K562 (cell line): Measurements from ENCODE around the gene TMOD3. TPM values are rescaled to one million over a fixed set of nuclear protein-coding genes. Genes with fewer than 3 reads are reported as not detected.

Experiments used
- ATAC-seq: fragments of 200-7000 bp; cut with Tn5 transposase; 3 replicates; pipeline ENCODE4 v1.9.1; 2020; ENCODE audit warnings: moderate library complexity
- BruUV-seq: library from RNA; stranded (reverse); fragments of 400-500 nt; replicated peaks from 2 replicates; lab custom pipeline; 2021; lab: Mats Ljungman, UMichigan
- CTCF ChIA-PET: fragments of 300-600 bp; formaldehyde crosslinking; extraction: SDS; loops from one replicate; lab custom pipeline; 2021; ENCODE audit warnings: low intra/inter-chr PET ratio; lab: Yijun Ruan, JAX
- POLR2A ChIA-PET: fragments of 300-600, 350-650 bp; sonication (Branson Sonifier 250); formaldehyde crosslinking; extraction: SDS; loops from one replicate; lab custom pipeline; 2021; ENCODE audit warnings: antibody characterized with exemption, inconsistent platforms; lab: Yijun Ruan, JAX
- DNase-seq, 4 experiments: peaks; one replicate each; pipeline versions ENCODE4 v3.0.0 to v3.0.0-alpha.2; 2011 to 2018; ENCODE audit warnings: low spot score in 3 of 4, mixed read lengths in 3 of 4; ENCODE audit errors: extremely low read depth in 1 of 4
- FAIRE-seq: peaks from 2 replicates; lab custom pipeline; 2011; peaks lifted over from hg19 to GRCh38; lab: Jason Lieb, UNC
- H2AFZ ChIP-seq: 2 replicates; pipeline ENCODE4 v1.6.0; 2011; ENCODE audit warnings: low read depth, low read length, control low read depth, inconsistent platforms
- H3K27ac ChIP-seq: fragments of 200-600 bp; 3 replicates; pipeline ENCODE4 v1.8.0; 2011; ENCODE audit warnings: low read depth, mild to moderate bottlenecking, control low read depth, inconsistent platforms, low read length, moderate library complexity, mixed read lengths; ENCODE audit errors: extremely low read depth
- H3K27me3 ChIP-seq, 2 experiments: fragments of 300-600 bp in 1 of 2; 2 replicates in 1 of 2; 3 replicates in 1 of 2; pipeline versions ENCODE4 v1.6.0 to v1.8.0; 2011; ENCODE audit warnings: inconsistent platforms in 2 of 2, low read length in 2 of 2, mild to moderate bottlenecking in 1 of 2, mixed read lengths in 1 of 2, moderate library complexity in 1 of 2; ENCODE audit not compliant: control insufficient read depth in 2 of 2, insufficient read depth in 2 of 2
- H3K36me3 ChIP-seq: fragments of 300-600 bp; 3 replicates; pipeline ENCODE4 v1.8.0; 2011; ENCODE audit warnings: mild to moderate bottlenecking, low read length, inconsistent platforms; ENCODE audit not compliant: control insufficient read depth, insufficient read depth
- H3K4me1 ChIP-seq, 2 experiments: fragments of 200-600 bp in 1 of 2; replicated peaks in 1 of 2; 2 replicates in 1 of 2; 3 replicates in 1 of 2; pipeline versions ENCODE4 v1.5.1 to v1.8.0; 2011; ENCODE audit warnings: inconsistent platforms in 2 of 2, low read length in 2 of 2, mild to moderate bottlenecking in 1 of 2, mixed read lengths in 1 of 2, moderate library complexity in 1 of 2; ENCODE audit not compliant: control insufficient read depth in 2 of 2, insufficient read depth in 2 of 2
- H3K4me2 ChIP-seq: 2 replicates; pipeline ENCODE4 v1.6.1; 2011; ENCODE audit warnings: low read length, control low read depth, inconsistent platforms, mixed read lengths; ENCODE audit not compliant: insufficient read depth
- H3K4me3 ChIP-seq: fragments of 200-600 bp; sonication (generic), shearing (Covaris generic); 2 replicates; pipeline ENCODE4 v1.5.1; 2016; ENCODE audit warnings: control low read depth, inconsistent platforms
- H3K79me2 ChIP-seq: fragments of 200-600 bp; 3 replicates; pipeline ENCODE4 v1.8.0; 2011; ENCODE audit warnings: low read length, inconsistent platforms; ENCODE audit not compliant: control insufficient read depth, insufficient read depth
- H3K9ac ChIP-seq, 2 experiments: 2 replicates each; pipeline versions ENCODE4 v1.6.0 to v1.6.1; 2011; ENCODE audit warnings: low read depth in 2 of 2, low read length in 2 of 2, control low read depth in 1 of 2, inconsistent platforms in 1 of 2, mild to moderate bottlenecking in 1 of 2, mixed read lengths in 1 of 2; ENCODE audit not compliant: insufficient read depth in 1 of 2
- H3K9me1 ChIP-seq: one replicate; pipeline ENCODE4 v1.6.0; 2011; ENCODE audit warnings: inconsistent platforms, mild to moderate bottlenecking, low read length, moderate library complexity; ENCODE audit not compliant: control insufficient read depth, insufficient read depth
- H3K9me3 ChIP-seq: replicated peaks from 2 replicates; pipeline ENCODE4 v1.5.1; 2011; ENCODE audit warnings: low read depth, low read length, inconsistent platforms; ENCODE audit not compliant: control insufficient read depth, insufficient read depth
- H4K20me1 ChIP-seq: replicated peaks from 2 replicates; pipeline ENCODE4 v1.6.1; 2011; ENCODE audit warnings: low read length, inconsistent platforms, mixed read lengths; ENCODE audit not compliant: control insufficient read depth, insufficient read depth
- FUS ChIP-seq: fragments of 200-400 bp; formaldehyde crosslinking; optimal IDR thresholded peaks from 2 replicates; pipeline ENCODE3; 2017; ENCODE audit warnings: low read depth, low read length
- HEY1 ChIP-seq: fragments of 250-450 bp; sonication (Bioruptor Pico); IDR thresholded peaks from 2 replicates; pipeline ENCODE4 v1.5.0; 2020; ENCODE audit warnings: mild to moderate bottlenecking, moderate library complexity, borderline replicate concordance
- SAFB2 ChIP-seq: fragments of 200-400 bp; formaldehyde crosslinking; IDR thresholded peaks from 2 replicates; pipeline ENCODE4 v1.6.1; 2018; ENCODE audit warnings: borderline replicate concordance, low read length, low read depth, moderate library complexity; ENCODE audit not compliant: severe bottlenecking
- ZBTB11 ChIP-seq, 3 experiments: fragments of 200-800 bp in 1 of 3; fragments of 250-450 bp in 1 of 3; fragments of 450-650 bp in 1 of 3; sonication (Bioruptor Pico) in 1 of 3; sonication (Bioruptor generic) in 1 of 3; formaldehyde crosslinking in 1 of 3; IDR thresholded peaks; 2 replicates each; pipeline versions ENCODE4 v1.6.1 to v1.8.0; 2016 to 2022; ENCODE audit warnings: mild to moderate bottlenecking in 2 of 3, missing genetic modification characterization in 2 of 3, missing compliant biosample characterization in 1 of 3, moderate library complexity in 1 of 3
- ZFP1 ChIP-seq: fragments of 450-650 bp; formaldehyde crosslinking; IDR thresholded peaks from 2 replicates; pipeline ENCODE4 v1.4.0; 2020; ENCODE audit warnings: mild to moderate bottlenecking, mixed read lengths
- WGBS: fragments of 100-300 bp; shearing (Covaris generic); methylation state at CpG from one replicate; pipeline ENCODE4 v1.1.6; 2016; ENCODE audit warnings: low coverage, mixed read lengths; ENCODE audit not compliant: insufficient coverage; ENCODE audit errors: missing lambda C conversion rate; 5-methylcytosine and 5-hydroxymethylcytosine counted together
- in situ Hi-C: fragments of 300-500 bp; cut with MboI; formaldehyde crosslinking; loops from 4 replicates; pipeline ENCODE4 v1.15.0; 2018; ENCODE audit warnings: inconsistent platforms, mixed read lengths
- intact Hi-C: fragments of 100-400 bp; cut with micrococcal nuclease; formaldehyde crosslinking; loops from 2 replicates; pipeline ENCODE4 v1.14.2; 2022
- polyA plus RNA-seq, 8 experiments: library from polyadenylated mRNA; depleted of rRNA in 4 of 8; stranded (reverse) in 5 of 8; unstranded in 3 of 8; fragments of >200 nt; fragmentation: Nextera tagmentation in 2 of 8; fragmentation: Illumina TruSeq in 1 of 8; extraction: Ambion mirVana in 2 of 8; extraction: Trizol in 1 of 8; gene quantifications; 2 replicates each; pipeline versions ENCODE4 v1.2.1 to v1.2.3, GENCODE V29; 2011 to 2014; ENCODE audit warnings: inconsistent platforms in 1 of 8, missing spikeins in 1 of 8
- total RNA-seq, 7 experiments: library from RNA; depleted of rRNA in 6 of 7; stranded (reverse); fragments of >200 nt in 6 of 7; fragmentation: Illumina TruSeq in 2 of 7; extraction: Trizol in 2 of 7; gene quantifications; 2 replicates each; pipeline versions ENCODE4 v1.2.1 to v1.2.3, GENCODE V29; 2011 to 2021; ENCODE audit warnings: low replicate concordance in 1 of 7

Gene TMOD3
- total and polyA plus RNA-seq, 9 of the 15 experiments (the other 6 are each of a cell fraction or from before 2014, with no cell fraction given): 6.8 to 45.0 (median 30.9) TPM

- H2AFZ ChIP-seq: no peak overlapping the region
- CTCF ChIA-PET: no interaction called here
- 100% methylated on average over 1 of the region's 1 CpG for WGBS
- no peaks in the 10 kb centered on the region for H4K20me1 ChIP-seq
- DNase-seq (no peak), FAIRE-seq (no peak), ATAC-seq (no peak)
- peaks cover 6% of the 10 kb centered on the region; the same call in 1 of the 3 replicates for H3K79me2 ChIP-seq
- peaks cover 56% of the 10 kb centered on the region for H3K36me3 ChIP-seq
- TF ChIP-seq ZBTB11 (CRISPR knock-in tag; IDR thresholded peaks at IDR 0.05): no peak
- TF ChIP-seq ZFP1 (CRISPR knock-in tag): no peak
- TF ChIP-seq HEY1 (CRISPR knock-in tag): no peak
- TF ChIP-seq SAFB2: no peak
- TF ChIP-seq FUS: no peak
- no peak overlapping the region for H3K4me3 ChIP-seq
- H3K9ac ChIP-seq: no peak overlapping the region
- no TSS peak for BruUV-seq
- no peak overlapping the region for H3K4me2 ChIP-seq
- intact Hi-C loops: no loop called here
- H3K9me3 ChIP-seq: no peaks in the 10 kb centered on the region; the same call in 1 of the 2 replicates
- no peak overlapping the region for H3K27ac ChIP-seq
- in situ Hi-C loops: no loop called here
- POLR2A ChIA-PET: interaction anchor here (0.6 to 1.2 kb wide), 4 partner anchors 12 to 25 kb away, joined by 3 to 4 read pairs (median 4); no protein-coding TSS in a partner anchor
- no peaks in the 10 kb centered on the region; a peak in 2 of 5 replicates for H3K4me1 ChIP-seq
- no peaks in the 10 kb centered on the region for H3K27me3 ChIP-seq
- no peaks in the 10 kb centered on the region for H3K9me1 ChIP-seq
Observed at GRCh38 chr15:51865317-51865716, 35.9 kb downstream of the TMOD3 start.
